Adrenal gland (tissue), 12 donors: Measurements from ENCODE around the gene ANAPC1. TPM values are rescaled to one million over a fixed set of nuclear protein-coding genes. Genes with fewer than 3 reads are reported as not detected.
"Not testable (repeated sequence)": the region's sequence is repeated elsewhere in the genome, so short reads cannot be mapped to it uniquely, and the experiment has no call there.

Source experiments
- DNase-seq, 7 donors: peaks; one replicate each; pipeline ENCODE4 v3.0.0-alpha.2; 2019 to 2020
- H3K27ac ChIP-seq, 5 donors: fragments of 200-600 bp; sonication (generic) in 4 of 5; 1 replicate in 3 of 5; 2 replicates in 2 of 5; pipeline versions ENCODE4 v1.5.1 to v1.8.0; 2016 to 2020; ENCODE audit warnings: mild to moderate bottlenecking in 1 of 5
- H3K27me3 ChIP-seq: fragments of 200-600 bp; 2 replicates; pipeline ENCODE4 v1.8.0; 2021
- H3K36me3 ChIP-seq, 2 donors: fragments of 200-600 bp; replicated peaks in 1 of 2; 1 replicate in 1 of 2; 2 replicates in 1 of 2; pipeline versions ENCODE4 v1.5.1 to v1.8.0; 2018 to 2022
- H3K4me1 ChIP-seq, 2 donors: fragments of 200-600 bp; replicated peaks in 1 of 2; 1 replicate in 1 of 2; 2 replicates in 1 of 2; pipeline versions ENCODE4 v1.5.1 to v1.8.0; 2018 to 2021
- H3K4me3 ChIP-seq, 4 donors: fragments of 200-600 bp; sonication (generic) in 3 of 4; one replicate each; pipeline ENCODE4 v1.5.1; 2016 to 2018
- H3K9me3 ChIP-seq, 3 donors: fragments of 200-600 bp; sonication (generic) in 1 of 3; replicated peaks in 1 of 3; 1 replicate in 2 of 3; 2 replicates in 1 of 3; pipeline versions ENCODE4 v1.5.1 to v1.8.0; 2016 to 2021
- WGBS, 4 donors: extraction: QIAGEN DNeasy Blood & Tissue Kit in 2 of 4; methylation state at CpG; one replicate each; pipeline versions ENCODE4 v1.1.5 to v1.1.7; 2013 to 2017; 5-methylcytosine and 5-hydroxymethylcytosine counted together
- intact Hi-C, 2 donors: fragments of 100-400 bp; cut with DNase I; formaldehyde crosslinking; loops; one replicate each; pipeline versions ENCODE4 v1.14.1 to v1.15.0; 2022 to 2023
- polyA plus RNA-seq, 3 donors: library from polyadenylated mRNA; stranded (reverse); fragments of 200-250 nt in 2 of 3; fragments of 350-450 nt in 1 of 3; fragmentation: Illumina TruSeq in 1 of 3; extraction: RNeasy Lipid Tissue Mini Kit (QIAGEN cat#74804) in 1 of 3; gene quantifications; one replicate each; pipeline ENCODE4 v1.2.3, GENCODE V29; 2013 to 2014
- total RNA-seq, 9 donors: library from RNA; depleted of rRNA in 4 of 9; stranded (reverse); fragments of >200 nt in 4 of 9; fragments of 120-200 nt in 1 of 9; fragmentation: NEBNext Ultra II Directional in 1 of 9; extraction: Animal tissue kit (Norgen Biotek cat#: 25700) in 1 of 9; gene quantifications; one replicate each; pipeline versions ENCODE4 v1.1.0 to v1.2.4, GENCODE V29; 2013 to 2023
- donor health status: healthy with polysubstance abuse.
- donor health status: Bipolar disorder and iron deficiency.
- donor health status: DM: yes; HTN: yes; CAD: no.
- donor health status: DM: no; HTN: no; CAD: no.
- donor health status: DM: no; HTN: no; CAD: no.
- donor health status: DM: yes; HTN: yes; CAD: no.

The ANAPC1 gene
- total and polyA plus RNA-seq, 12 donors, result 5.4 to 63.9 (median 25.3) TPM

DNA sequence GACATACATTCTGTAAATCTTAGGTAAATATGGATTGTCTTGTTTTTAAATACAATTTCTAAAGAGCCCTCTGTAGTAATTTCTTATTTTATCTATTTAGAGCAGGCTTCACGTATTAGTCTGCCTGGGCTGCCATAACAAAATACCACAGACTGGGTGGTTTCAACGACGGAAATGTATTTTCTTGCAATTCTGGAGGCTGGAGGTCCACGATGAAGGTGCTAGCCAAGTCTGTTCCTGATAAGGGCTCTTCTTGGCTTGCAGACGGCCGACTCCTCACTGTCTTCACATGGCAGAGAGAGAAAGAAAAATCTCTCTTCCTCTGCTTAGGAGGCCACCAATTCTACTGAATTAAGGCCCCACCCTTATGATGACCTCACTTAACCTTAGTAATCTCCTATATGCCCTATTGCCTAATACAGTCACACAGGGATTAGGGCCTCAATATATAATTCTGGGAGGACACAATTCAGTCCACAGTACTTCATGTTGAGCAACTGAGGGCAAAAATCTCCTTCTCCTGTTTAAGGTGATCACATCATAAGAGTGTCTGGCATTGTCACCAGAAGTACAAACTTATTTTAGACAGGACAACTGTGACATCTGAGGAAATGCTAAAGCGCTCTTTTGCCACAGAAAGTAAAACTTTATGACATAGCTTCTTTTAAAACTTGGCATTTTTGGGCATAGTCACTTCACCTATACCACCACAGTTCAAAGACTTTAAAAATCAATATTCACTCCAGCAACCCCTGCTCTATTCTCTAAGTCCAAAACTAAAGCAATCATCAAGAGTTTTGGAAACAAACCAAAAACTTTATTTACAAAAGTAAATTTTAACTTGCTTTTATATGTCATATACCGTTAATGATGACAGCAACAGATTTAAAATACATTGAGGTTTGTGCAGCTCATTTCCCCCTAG lies 115.5 kb downstream of the ANAPC1 start:
- H3K4me1 ChIP-seq, H3K4me3 ChIP-seq, H3K27ac ChIP-seq, H3K27me3 ChIP-seq, intact Hi-C loops, H3K9me3 ChIP-seq, H3K36me3 ChIP-seq, DNase-seq: not testable (repeated sequence)
- WGBS, 4 donors, result 92 to 98% (median 96%) methylated on average over 6 to 7 of the region's 8 CpGs

DNA sequence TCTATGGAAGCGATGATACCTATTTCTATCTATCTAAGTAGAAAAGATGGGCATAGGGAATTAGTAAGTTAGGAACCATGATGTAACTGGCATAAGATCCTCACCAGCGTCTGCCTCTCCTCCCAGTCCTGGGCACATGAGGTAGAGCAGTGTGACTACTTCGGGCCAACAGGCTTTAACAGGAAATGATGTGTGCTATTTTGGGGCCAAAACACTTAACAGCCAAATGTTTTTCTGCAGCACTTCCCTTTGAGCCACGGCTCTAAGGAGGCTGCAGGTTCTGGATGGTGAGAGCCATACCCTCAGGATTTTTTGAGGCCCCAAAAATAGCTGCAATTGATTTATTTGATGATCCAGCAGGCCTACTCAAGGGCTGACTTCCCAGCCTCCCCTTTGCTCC lies 116.9 kb downstream of the ANAPC1 start:
- 40 to 70% (median 54%) methylated on average over 2 to 3 of the region's 4 CpGs; no CpG with 5 or more reads in 1 of the 4 donors for WGBS, 4 donors
- intact Hi-C loops, H3K36me3 ChIP-seq, H3K4me3 ChIP-seq, H3K4me1 ChIP-seq, H3K9me3 ChIP-seq, DNase-seq, H3K27me3 ChIP-seq, H3K27ac ChIP-seq: not testable (repeated sequence)

DNA sequence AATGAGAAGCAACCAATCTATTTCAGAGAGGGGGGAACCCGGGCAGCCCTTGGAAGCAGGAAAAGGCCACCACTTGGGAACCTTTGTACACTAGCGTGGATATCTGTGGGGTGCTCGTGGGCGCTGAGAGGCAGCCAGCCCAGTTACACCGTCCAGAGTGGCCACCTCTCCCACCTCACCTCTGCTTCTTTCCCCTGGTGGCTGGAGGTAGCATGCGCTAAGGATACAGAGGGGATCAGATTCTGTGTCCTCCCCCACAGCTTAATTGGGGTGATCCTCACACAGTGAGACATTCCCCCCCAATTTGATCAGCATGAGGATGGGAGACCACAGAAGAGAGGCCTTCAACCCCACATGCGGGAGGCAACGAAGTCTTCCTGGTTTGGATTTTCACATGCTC lies 117.7 kb downstream of the ANAPC1 start:
- intact Hi-C loops, H3K9me3 ChIP-seq, H3K36me3 ChIP-seq, DNase-seq, H3K27me3 ChIP-seq, H3K27ac ChIP-seq, H3K4me3 ChIP-seq, H3K4me1 ChIP-seq: not testable (repeated sequence)
- WGBS, 4 donors, result 60 to 97% (median 96%) methylated on average over 1 to 3 of the region's 8 CpGs; no CpG with 5 or more reads in 1 of the 4 donors

DNA sequence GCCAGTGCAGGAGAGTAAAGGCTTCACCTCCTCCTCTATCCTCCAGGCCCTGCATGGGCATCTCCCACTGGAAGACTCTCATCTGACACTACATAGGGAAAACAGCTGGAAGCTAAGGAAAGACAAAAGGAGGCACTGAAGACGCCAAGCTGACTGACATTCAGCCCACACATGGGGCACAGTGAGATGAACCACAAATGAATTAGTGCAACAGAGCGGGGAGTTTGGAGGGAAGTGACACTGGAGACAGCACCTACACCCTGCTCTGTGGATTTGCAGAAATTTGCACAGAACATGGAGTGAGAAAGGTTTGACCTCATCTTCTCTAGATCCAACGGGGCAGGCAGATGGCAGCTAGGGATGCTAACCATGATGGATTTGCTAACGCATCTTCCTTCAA lies 119.8 kb downstream of the ANAPC1 start:
- H3K36me3 ChIP-seq, intact Hi-C loops, H3K4me3 ChIP-seq, H3K4me1 ChIP-seq, H3K9me3 ChIP-seq, H3K27ac ChIP-seq, H3K27me3 ChIP-seq, DNase-seq: not testable (repeated sequence)
- WGBS, 4 donors, result 81 to 100% (median 100%) methylated on average over 4 of the region's 4 CpGs

DNA sequence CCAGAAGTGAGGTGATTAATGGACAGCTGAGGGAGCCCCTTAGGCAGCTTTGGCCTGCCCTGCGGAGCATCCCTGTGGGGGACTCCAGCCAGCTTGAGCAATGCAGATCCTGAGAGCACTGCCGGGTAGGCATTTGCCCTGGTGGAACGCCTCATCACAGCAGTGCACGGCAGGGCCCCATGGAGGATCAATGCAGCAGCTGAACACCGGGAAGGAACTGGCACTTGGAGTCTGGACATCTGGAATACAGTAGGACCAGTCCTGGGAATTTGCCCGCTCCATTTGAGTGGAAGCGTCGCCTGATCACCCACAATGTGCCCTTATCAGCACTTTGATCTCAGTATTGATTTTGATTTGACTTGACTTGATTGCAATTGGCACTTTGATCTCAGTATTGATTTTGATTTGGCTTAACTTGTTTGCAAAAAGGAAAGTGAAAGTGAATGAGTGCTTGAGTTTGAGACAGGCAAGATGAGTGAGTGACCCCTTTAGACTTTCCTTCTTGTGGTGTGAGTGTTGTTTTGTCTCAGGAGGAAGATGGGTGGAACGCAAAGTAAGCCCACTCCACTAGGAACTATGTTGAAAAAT lies 123.2 kb downstream of the ANAPC1 start:
- H3K27ac ChIP-seq, DNase-seq, H3K4me3 ChIP-seq, H3K4me1 ChIP-seq, H3K27me3 ChIP-seq, H3K36me3 ChIP-seq, H3K9me3 ChIP-seq, intact Hi-C loops: not testable (repeated sequence)
- 97 to 100% (median 98%) methylated on average over 4 to 9 of the region's 9 CpGs for WGBS, 4 donors

DNA sequence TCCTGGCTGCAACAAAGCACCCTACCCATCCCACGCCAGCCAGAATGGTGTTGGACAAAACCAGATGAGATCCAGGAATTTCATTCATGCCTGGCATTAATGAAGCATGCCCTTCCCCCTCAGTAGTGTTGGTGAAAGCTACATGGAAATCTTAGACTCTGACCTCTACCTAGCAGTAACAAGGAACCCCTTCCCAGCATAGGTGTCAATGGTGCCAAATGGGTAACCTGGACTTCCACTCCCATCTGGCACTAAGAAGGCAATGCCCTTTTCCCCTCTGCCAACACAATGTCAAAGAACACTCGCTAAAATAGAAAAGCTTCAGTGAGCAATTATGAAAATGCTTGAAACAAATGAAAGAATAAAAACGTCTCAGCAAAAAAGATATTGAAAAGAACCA lies 131.5 kb downstream of the ANAPC1 start:
- H3K27me3 ChIP-seq, H3K9me3 ChIP-seq, intact Hi-C loops, H3K36me3 ChIP-seq, H3K4me1 ChIP-seq, DNase-seq, H3K27ac ChIP-seq, H3K4me3 ChIP-seq: not testable (repeated sequence)
- 64 to 100% (median 76%) methylated on average over 2 of the region's 3 CpGs for WGBS, 4 donors

- H3K27me3 ChIP-seq, DNase-seq, intact Hi-C loops, H3K27ac ChIP-seq, H3K9me3 ChIP-seq, H3K4me1 ChIP-seq, H3K36me3 ChIP-seq, H3K4me3 ChIP-seq: not testable (repeated sequence)
- 25 to 89% (median 81%) methylated on average over 1 of the region's 1 CpG; no CpG with 5 or more reads in 1 of the 4 donors for WGBS, 4 donors
Observed at GRCh38 chr2:111750641-111751040, 133.4 kb downstream of the ANAPC1 start.

DNA sequence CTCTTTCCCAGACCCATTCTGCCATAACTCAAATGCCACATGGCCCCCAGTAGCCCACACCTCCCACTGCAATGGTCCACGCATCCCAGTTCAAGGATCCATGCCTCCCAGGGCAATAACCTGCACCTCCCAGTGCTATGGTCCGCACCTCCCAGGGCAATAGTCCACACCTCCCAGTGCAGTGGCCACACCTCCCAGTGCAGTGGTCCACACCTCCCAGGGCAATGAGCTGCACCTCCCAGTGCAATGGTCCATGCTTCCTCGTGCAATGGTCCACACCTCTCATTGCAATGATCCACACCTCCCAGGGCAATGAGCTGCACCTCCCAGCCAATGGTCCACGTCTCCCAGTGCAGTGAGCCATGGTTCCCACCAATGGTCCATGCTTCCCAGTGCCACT lies 135.6 kb downstream of the ANAPC1 start:
- H3K27me3 ChIP-seq, DNase-seq, intact Hi-C loops, H3K27ac ChIP-seq, H3K4me3 ChIP-seq, H3K9me3 ChIP-seq, H3K4me1 ChIP-seq, H3K36me3 ChIP-seq: not testable (repeated sequence)
- WGBS, 4 donors, result 69 to 100% (median 74%) methylated on average over 1 to 2 of the region's 4 CpGs; no CpG with 5 or more reads in 1 of the 4 donors
